ENCODE results near the gene GJA9.
"Not testable (repeated sequence)": the region's sequence is repeated elsewhere in the genome, so short reads cannot be mapped to it uniquely, and the experiment has no call there.

GJA9 gene

DNA sequence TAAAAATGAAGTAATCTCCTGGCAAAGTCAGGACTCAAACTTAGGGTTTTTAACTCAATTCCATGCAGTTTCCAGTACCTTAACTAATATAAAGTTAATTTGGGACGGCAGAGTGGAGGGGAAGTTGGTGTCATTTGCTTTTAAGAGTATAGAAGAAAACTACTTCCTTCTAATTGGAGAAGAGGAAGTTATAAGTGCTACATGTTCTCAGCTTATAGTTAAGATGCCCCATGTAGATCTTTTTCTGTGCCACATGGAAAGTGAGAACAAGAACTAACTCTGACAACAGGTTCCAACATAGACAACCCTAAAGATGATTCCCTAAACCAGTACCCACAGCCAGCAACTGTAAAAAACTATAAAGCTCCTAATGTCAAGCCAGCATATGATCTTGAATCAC, 33.3 kb downstream of the GJA9 start:
- DNase-seq (ENCODE audit: low read depth) = no peak
- TF ChIP-seq, protein P1, sequence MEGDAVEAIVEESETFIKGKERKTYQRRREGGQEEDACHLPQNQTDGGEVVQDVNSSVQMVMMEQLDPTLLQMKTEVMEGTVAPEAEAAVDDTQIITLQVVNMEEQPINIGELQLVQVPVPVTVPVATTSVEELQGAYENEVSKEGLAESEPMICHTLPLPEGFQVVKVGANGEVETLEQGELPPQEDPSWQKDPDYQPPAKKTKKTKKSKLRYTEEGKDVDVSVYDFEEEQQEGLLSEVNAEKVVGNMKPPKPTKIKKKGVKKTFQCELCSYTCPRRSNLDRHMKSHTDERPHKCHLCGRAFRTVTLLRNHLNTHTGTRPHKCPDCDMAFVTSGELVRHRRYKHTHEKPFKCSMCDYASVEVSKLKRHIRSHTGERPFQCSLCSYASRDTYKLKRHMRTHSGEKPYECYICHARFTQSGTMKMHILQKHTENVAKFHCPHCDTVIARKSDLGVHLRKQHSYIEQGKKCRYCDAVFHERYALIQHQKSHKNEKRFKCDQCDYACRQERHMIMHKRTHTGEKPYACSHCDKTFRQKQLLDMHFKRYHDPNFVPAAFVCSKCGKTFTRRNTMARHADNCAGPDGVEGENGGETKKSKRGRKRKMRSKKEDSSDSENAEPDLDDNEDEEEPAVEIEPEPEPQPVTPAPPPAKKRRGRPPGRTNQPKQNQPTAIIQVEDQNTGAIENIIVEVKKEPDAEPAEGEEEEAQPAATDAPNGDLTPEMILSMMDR (IDR thresholded peaks at IDR 0.05; ENCODE audit: insufficient read depth, low read depth, low read length, missing control alignments) = no peak

DNA sequence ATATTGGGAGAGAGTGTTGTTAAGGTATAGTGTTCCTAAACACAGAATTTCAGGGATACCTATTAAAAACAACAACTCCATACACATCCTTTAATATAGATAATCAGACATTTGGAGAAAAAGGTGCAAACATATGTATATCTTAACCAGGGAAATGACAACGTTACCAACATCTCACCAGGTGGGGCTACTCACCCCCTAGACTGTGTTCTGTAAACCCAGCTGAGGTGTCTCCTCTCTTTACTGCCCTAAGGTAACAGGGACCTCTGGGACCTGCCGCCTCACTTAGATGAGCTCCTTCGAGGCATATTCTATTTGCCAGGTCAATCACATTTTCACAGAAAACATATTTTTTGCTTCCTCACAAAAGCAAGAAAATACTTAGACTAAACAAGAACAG, 35.2 kb downstream of the GJA9 start:
- H3K4me3 ChIP-seq (ENCODE audit: low read length) = no peak overlapping the region
- no peak for DNase-seq (ENCODE audit: low read depth)
- TF ChIP-seq, protein P1 (IDR thresholded peaks at IDR 0.05; ENCODE audit: insufficient read depth, low read depth, low read length, missing control alignments) = no peak

More for the DNA sequence above, 33.3 kb downstream of the GJA9 start:
- no peak overlapping the region for H3K4me3 ChIP-seq (ENCODE audit: low read length)

DNA sequence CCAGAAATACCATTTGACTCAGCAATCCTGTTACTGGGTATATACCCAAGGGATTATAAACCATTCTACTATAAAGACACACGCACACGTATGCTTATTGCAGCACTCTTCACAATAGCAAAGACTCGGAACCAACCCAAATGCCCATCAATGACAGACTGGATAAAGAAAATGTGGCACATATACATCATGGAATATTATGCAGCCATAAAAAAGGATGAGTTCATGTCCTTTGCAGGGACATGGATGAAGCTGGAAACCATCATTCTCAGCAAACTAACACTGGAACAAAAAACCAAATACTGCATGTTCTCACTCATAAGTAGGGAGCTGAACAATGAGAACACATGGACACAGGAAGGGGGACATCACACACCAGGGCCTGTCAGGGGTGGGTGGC, 36.3 kb downstream of the GJA9 start:
- DNase-seq (ENCODE audit: low read depth); H3K4me3 ChIP-seq (ENCODE audit: low read length): not testable (repeated sequence)

DNA sequence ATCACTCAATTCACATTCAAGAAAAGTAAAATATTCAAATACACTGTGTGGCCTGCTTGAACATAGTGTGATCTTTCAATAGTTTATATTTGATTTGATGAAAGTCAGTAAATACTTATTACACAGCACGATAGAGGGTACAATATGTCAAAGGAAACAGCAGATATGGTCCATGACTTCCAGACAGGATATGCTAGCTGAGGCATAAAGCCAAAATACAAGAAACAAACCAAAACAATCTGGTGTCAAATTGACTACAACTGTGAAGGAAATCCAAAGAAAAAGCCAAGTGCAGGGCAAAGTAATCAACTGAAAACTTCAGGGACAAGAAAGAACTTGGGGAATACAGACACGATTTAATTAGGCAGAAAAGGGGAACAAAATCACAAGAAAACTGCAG, 41.1 kb downstream of the GJA9 start:
- TF ChIP-seq, protein P1 (IDR thresholded peaks at IDR 0.05; ENCODE audit: insufficient read depth, low read depth, low read length, missing control alignments) = no peak
- DNase-seq (ENCODE audit: low read depth) = no peak
- no peak overlapping the region for H3K4me3 ChIP-seq (ENCODE audit: low read length)

DNA sequence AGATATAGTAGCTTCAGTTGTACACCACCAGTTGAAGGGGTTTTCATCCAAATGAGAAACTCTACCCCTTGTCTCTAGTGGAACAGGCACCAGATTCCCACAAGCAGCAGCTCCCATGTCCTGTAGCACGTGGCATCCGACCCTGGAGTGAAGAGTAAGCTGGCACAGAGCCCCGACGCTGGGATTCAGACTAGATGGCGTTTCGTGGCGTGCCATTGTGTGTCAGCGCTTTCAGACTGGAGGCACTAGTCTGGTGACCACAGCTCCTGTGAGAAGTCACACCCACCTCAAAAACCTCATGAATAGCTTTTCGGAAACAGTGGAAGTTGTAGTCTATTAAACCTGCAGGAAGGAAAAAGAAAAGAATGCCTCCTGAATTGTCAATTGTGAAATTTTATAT, 42.0 kb downstream of the GJA9 start:
- H3K4me3 ChIP-seq (ENCODE audit: low read length) = no peak overlapping the region
- no peak for DNase-seq (ENCODE audit: low read depth)
- TF ChIP-seq, protein P1 (IDR thresholded peaks at IDR 0.05; ENCODE audit: insufficient read depth, low read depth, low read length, missing control alignments) = no peak

DNA sequence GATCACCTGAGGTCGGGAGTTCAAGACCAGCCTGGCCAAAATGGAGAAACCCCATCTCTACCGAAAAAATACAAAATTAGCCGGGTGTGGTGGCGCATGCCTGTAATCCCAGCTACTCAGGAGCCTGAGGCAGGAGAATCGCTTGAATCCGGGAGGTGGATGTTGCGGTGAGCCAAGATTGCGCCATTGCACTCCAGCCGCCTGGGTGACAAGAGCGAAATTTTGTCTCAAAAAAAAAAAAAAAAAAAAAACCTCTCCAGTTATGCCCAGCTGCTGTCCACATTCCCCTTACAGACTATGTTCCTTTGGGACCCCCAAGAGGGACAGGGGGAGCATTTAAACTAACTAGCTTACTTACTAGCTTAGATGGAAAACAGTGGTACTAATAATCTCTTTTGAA, 45.1 kb downstream of the GJA9 start:
- not testable (repeated sequence) for DNase-seq (ENCODE audit: low read depth); H3K4me3 ChIP-seq (ENCODE audit: low read length)

DNA sequence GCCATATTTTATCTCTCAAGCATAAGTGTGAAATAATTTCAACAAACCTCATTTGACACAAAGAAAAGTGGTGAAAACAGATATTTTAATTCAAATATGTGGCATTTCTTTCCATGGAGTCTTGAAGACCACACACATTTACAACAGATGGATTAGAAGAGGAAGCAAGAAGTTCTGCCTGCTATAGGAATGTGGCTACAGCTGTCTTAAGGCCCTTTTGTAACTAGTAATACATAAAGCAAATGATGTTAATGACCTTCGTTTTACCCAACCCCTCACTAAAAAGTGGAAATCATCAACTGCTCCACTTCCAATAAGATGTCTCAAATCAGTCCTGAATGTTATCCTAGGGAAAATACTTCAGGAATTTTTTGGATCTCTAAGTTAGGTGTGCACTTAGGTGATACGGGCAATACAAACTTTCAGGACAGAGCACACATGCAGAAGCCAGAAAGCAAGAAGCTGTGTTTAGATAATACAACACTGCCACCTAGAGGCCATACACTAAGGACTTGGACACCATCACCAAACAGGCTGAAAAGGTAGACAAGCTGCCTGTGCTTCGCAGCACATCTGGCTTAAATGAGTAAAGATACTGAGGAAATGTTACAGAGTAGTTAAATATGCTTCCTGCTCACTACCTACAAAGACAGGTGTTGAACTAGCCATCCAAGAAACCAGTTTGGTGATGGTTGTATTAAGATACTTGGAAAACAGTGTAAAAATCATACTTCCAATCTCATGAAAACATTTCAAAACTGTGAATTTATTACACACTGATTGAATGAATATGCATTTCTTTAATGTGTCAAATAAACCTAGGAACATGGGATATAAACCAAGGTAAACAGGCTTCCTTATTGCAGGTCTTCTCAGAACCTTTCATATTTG, 46.2 kb downstream of the GJA9 start:
- TF ChIP-seq, protein P1 (IDR thresholded peaks at IDR 0.05; ENCODE audit: insufficient read depth, low read depth, low read length, missing control alignments) = peak; percentile 83
- DNase-seq (ENCODE audit: low read depth) = peak; percentile 92

DNA sequence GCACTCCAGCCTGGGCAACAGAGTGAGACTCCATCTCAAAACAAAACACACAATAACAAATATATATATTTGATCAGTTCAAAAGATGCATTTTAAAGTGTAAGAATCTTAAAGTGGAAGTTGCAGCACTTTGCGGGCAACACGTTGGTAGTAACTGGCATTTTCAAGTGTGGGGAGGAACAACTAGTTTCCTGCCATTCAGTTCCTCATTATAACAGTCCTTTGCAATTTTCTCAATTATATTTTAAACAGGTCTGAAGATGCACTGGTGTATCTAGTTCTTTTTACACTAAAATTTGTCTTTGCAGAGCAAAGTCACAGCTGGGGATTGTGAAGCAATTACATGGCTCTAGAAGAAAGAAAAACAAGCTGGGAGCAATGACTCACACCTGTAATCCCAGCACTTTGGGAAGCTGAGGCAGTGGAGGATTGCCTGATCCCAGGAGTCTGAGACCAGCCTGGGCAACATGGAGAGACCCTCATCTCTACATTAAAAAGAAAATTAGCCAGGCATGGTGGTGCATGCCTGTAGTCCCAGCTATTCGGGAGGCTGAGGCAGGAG, 47.1 kb downstream of the GJA9 start:
- no peak overlapping the region for H3K4me3 ChIP-seq (ENCODE audit: low read length)
- peak; percentile 38 for DNase-seq (ENCODE audit: low read depth)
- TF ChIP-seq, protein P1 (IDR thresholded peaks at IDR 0.05; ENCODE audit: insufficient read depth, low read depth, low read length, missing control alignments) = no peak

More for the DNA sequence above, 46.2 kb downstream of the GJA9 start:
- H3K4me3 ChIP-seq (ENCODE audit: low read length) = no peak overlapping the region
